H1 (cell line): Measurements from ENCODE around the gene WDR35. TPM values are rescaled to one million over a fixed set of nuclear protein-coding genes. Genes with fewer than 3 reads are reported as not detected.

Experiments
- ASH2L ChIP-seq: fragments of 200-600, 300-600 bp; sonication (generic); IDR thresholded peaks from one replicate; pipeline ENCODE4 v1.7.1; 2017; ENCODE audit warnings: low read length
- CBX8 ChIP-seq: fragments of 300-800, 300-1000 bp; sonication (generic); IDR thresholded peaks from 2 replicates; pipeline ENCODE4 v1.7.1; 2016; ENCODE audit warnings: low read depth, low read length, borderline replicate concordance
- CHD1 ChIP-seq: IDR thresholded peaks from 2 replicates; pipeline ENCODE4 v1.6.1; 2012; ENCODE audit warnings: low read depth, low read length, improper control_type of control experiment
- SAP30 ChIP-seq: fragments of 300-600 bp; sonication (generic); IDR thresholded peaks from 2 replicates; pipeline ENCODE4 v1.7.1; 2012; ENCODE audit warnings: low read length, moderate library complexity, mild to moderate bottlenecking, inconsistent platforms; ENCODE audit not compliant: insufficient read depth, insufficient replicate concordance
- SIN3A ChIP-seq, 2 experiments: IDR thresholded peaks in 1 of 2; conservative IDR thresholded peaks in 1 of 2; 2 replicates each; pipeline ENCODE4 v1.6.1; 2011 to 2012; ENCODE audit warnings: low read length in 2 of 2, improper control_type of control experiment in 1 of 2, low read depth in 1 of 2, mild to moderate bottlenecking in 1 of 2
- SRF ChIP-seq: IDR thresholded peaks from 2 replicates; pipeline ENCODE4 v1.6.1; 2011; ENCODE audit warnings: mild to moderate bottlenecking, low read depth, low read length, moderate library complexity
- polyA plus RNA-seq, 7 experiments: library from polyadenylated mRNA; depleted of rRNA in 3 of 7; stranded (reverse) in 5 of 7; unstranded in 2 of 7; fragments of >200 nt in 5 of 7; fragments of 200-250 nt in 2 of 7; gene quantifications; 1 replicate in 5 of 7; 2 replicates in 1 of 7; 4 replicates in 1 of 7; pipeline versions ENCODE4 v1.2.1 to v1.2.3, GENCODE V29; 2011 to 2013; ENCODE audit warnings: missing spikeins in 2 of 7, mixed read lengths in 2 of 7
- total RNA-seq: library from RNA; stranded (reverse); fragmentation: NEBNext Ultra II Directional; extraction: Animal tissue kit (Norgen Biotek cat#: 25700); gene quantifications from 2 replicates; pipeline ENCODE4 v1.2.1, GENCODE V29; 2021

WDR35 gene
- total and polyA plus RNA-seq, 2 of the 8 experiments (the other 6 are each of a cell fraction or from before 2014, with no cell fraction given) = 9.0 to 25.5 TPM

DNA sequence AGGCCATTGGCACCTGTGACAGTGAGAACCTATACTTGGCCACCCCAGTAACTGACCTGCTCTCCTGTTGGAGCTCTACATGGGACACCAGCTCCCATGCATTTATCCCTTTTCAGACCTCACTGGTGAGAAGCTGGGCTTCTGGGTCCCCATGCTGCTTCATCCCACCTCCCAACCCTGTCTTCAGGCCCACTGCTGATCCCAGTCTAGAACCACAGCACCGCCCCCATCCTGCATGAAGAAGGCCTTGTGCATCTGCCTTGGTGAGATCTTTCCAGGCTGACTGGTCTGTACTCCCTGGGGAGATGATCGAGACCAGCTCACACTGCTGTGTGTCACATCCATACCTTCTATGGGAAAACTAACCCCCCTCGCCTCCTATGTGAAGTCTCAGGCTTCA is 110.8 kb downstream of the WDR35 start (continued):
- TF ChIP-seq SIN3A (conservative IDR thresholded peaks at IDR 0.05 in 1 of 2, IDR thresholded peaks at IDR 0.05 in 1 of 2; ENCODE audit: low read depth in 1 of 2, low read length in 2 of 2) (no peak), SRF (no peak), SAP30 (no peak), ASH2L (no peak), CBX8 (no peak), CHD1 (no peak)
